Psoas muscle (tissue), 8 donors: ENCODE results near the gene WWOX. TPM values are rescaled to one million over a fixed set of nuclear protein-coding genes. Genes with fewer than 3 reads are reported as not detected.

Experiments used
- ATAC-seq, 4 donors: fragments of 200-7000 bp; cut with Tn5 transposase; one replicate each; pipeline ENCODE4 v1.9.1; 2020; ENCODE audit warnings: moderate library complexity in 3 of 4, mild to moderate bottlenecking in 2 of 4
- DNase-seq, 2 donors: peaks; one replicate each; pipeline ENCODE4 v3.0.0-alpha.2; 2020
- H3K27ac ChIP-seq: fragments of 200-600 bp; one replicate; pipeline ENCODE4 v1.8.0; 2022
- H3K27me3 ChIP-seq, 3 donors: fragments of 200-600 bp in 1 of 3; one replicate each; pipeline versions ENCODE4 v1.6.1 to v1.8.0; 2013 to 2022; ENCODE audit warnings: low read length in 2 of 3, mild to moderate bottlenecking in 2 of 3, moderate library complexity in 1 of 3; ENCODE audit not compliant: insufficient read depth in 3 of 3
- H3K36me3 ChIP-seq, 2 donors: fragments of 200-600 bp in 1 of 2; one replicate each; pipeline versions ENCODE4 v1.6.1 to v1.8.0; 2013 to 2022; ENCODE audit warnings: low read depth in 1 of 2, mild to moderate bottlenecking in 1 of 2, moderate library complexity in 1 of 2; ENCODE audit not compliant: insufficient read depth in 1 of 2
- H3K4me1 ChIP-seq: fragments of 200-600 bp; one replicate; pipeline ENCODE4 v1.8.0; 2022
- H3K4me3 ChIP-seq: fragments of 200-600 bp; one replicate; pipeline ENCODE4 v1.8.0; 2022; ENCODE audit warnings: mild to moderate bottlenecking
- H3K9me3 ChIP-seq: fragments of 200-600 bp; one replicate; pipeline ENCODE4 v1.8.0; 2022
- CTCF ChIP-seq: fragments of 200-600 bp; IDR thresholded peaks from one replicate; pipeline ENCODE4 v1.8.0; 2022; ENCODE audit warnings: antibody characterized with exemption
- WGBS, 3 donors: extraction: QIAGEN DNeasy Blood & Tissue Kit; methylation state at CpG; one replicate each; pipeline versions ENCODE4 v1.1.6 to v1.1.7; 2013; 5-methylcytosine and 5-hydroxymethylcytosine counted together
- intact Hi-C, 2 donors: fragments of 100-400 bp; cut with DNase I; formaldehyde crosslinking; loops; one replicate each; pipeline versions ENCODE4 v1.11.0 to v1.14.2; 2022
- polyA plus RNA-seq, 3 donors: library from polyadenylated mRNA; stranded (reverse); fragments of 200-250 nt; gene quantifications; one replicate each; pipeline ENCODE4 v1.2.3, GENCODE V29; 2013
- total RNA-seq, 4 donors: library from RNA; stranded (reverse); fragmentation: NEBNext Ultra II Directional in 2 of 4; extraction: Animal tissue kit (Norgen Biotek cat#: 25700) in 2 of 4; gene quantifications; one replicate each; pipeline versions ENCODE4 v1.2.1 to v1.2.4, GENCODE V29; 2021 to 2023
- donor health status: healthy with polysubstance abuse.
- donor health status: DM: no; HTN: no; CAD: no; lungs with moderate emphysema.
- donor health status: Bipolar disorder and iron deficiency.
- donor health status: healthy.
- donor health status: DM: yes; HTN: yes; CAD: no.
- donor health status: DM: no; HTN: no; CAD: no.
- donor health status: DM: no; HTN: no; CAD: no.
- donor health status: DM: yes; HTN: yes; CAD: no.

The WWOX gene
- total and polyA plus RNA-seq, 7 donors = 3.1 to 6.6 (median 5.0) TPM

- intact Hi-C loops = no loop called here
These were observed 297.2 kb downstream of the WWOX start for GRCh38 chr16:78396673-78397072.

GRCh38 chr16:78399384-78399783 is 299.9 kb downstream of the WWOX start:
- H3K9me3 ChIP-seq = no peaks in the 10 kb centered on the region
- 69 to 80% (median 70%) methylated on average over 5 of the region's 5 CpGs for WGBS, 3 donors
- H3K36me3 ChIP-seq = no peaks in the 10 kb centered on the region
- H3K27me3 ChIP-seq = no peaks in the 10 kb centered on the region
- H3K27ac ChIP-seq = no peak overlapping the region
- ATAC-seq (no peak), DNase-seq (no peak)
- TF ChIP-seq CTCF = no peak
- no peaks in the 10 kb centered on the region for H3K4me1 ChIP-seq
- no peak overlapping the region for H3K4me3 ChIP-seq
- intact Hi-C loops = no loop called here

More at GRCh38 chr16:78396673-78397072, 297.2 kb downstream of the WWOX start:
- H3K36me3 ChIP-seq = no peaks in the 10 kb centered on the region
- no peak for DNase-seq
- no peaks in the 10 kb centered on the region for H3K9me3 ChIP-seq
- no peak overlapping the region for H3K4me3 ChIP-seq
- no peaks in the 10 kb centered on the region for H3K27me3 ChIP-seq
- 89 to 93% (median 90%) methylated on average over 4 of the region's 4 CpGs for WGBS, 3 donors
- no peak for ATAC-seq
- TF ChIP-seq CTCF = no peak
- peaks cover 4% of the 10 kb centered on the region for H3K4me1 ChIP-seq
- H3K27ac ChIP-seq = no peak overlapping the region

GRCh38 chr16:78402833-78403232 is 303.4 kb downstream of the WWOX start:
- Histone ChIP-seq H3K9me3 (no peaks in the 10 kb centered on the region), H3K36me3 (no peaks in the 10 kb centered on the region), H3K27ac (no peak overlapping the region), H3K4me1 (no peaks in the 10 kb centered on the region), H3K27me3 (no peaks in the 10 kb centered on the region), H3K4me3 (no peak overlapping the region)
- intact Hi-C loops = no loop called here
- no peak for DNase-seq
- 59 to 69% (median 65%) methylated on average over 3 of the region's 3 CpGs for WGBS, 3 donors
- no peak for ATAC-seq
- TF ChIP-seq CTCF = no peak

GRCh38 chr16:78405040-78405439 is 305.6 kb downstream of the WWOX start:
- no peak for DNase-seq

More at GRCh38 chr16:78405040-78405439, 305.6 kb downstream of the WWOX start:
- Histone ChIP-seq H3K36me3 (no peaks in the 10 kb centered on the region), H3K27me3 (no peaks in the 10 kb centered on the region), H3K4me3 (no peak overlapping the region), H3K4me1 (no peaks in the 10 kb centered on the region), H3K9me3 (no peaks in the 10 kb centered on the region), H3K27ac (no peak overlapping the region)
- 74 to 86% (median 81%) methylated on average over 3 of the region's 3 CpGs for WGBS, 3 donors
- intact Hi-C loops = no loop called here
- TF ChIP-seq CTCF = no peak
- ATAC-seq = no peak
